Suppressor macrophage treated with lipopolysaccharide for 1 hour (primary cell): Measurements from ENCODE around the gene SUCLG2.
"Not testable (repeated sequence)": the region's sequence is repeated elsewhere in the genome, so short reads cannot be mapped to it uniquely, and the experiment has no call there.

Experiments used
- DNase-seq, 3 donors: peaks; one replicate each; pipeline ENCODE4 v3.0.0-alpha.2; 2020 to 2022

Gene SUCLG2

DNA sequence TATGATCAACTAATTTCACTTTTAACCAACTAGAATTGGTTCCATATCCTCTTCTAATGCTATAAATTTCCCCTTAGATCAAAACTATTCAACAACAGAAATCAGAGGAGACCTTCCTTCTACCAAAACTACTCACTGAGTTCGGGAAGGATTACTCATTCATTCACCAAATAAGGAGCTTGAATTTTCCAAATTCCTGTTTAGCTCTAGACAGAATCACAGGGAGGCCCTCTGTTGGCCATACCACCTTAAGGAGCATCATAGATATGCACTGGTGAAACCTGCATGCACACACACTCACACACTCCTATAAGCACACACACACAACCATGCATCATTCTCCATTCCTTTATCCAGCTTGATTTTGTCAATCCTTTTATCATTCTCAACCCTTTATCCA lies 49.0 kb downstream of the SUCLG2 start:
- DNase-seq: no peak

DNA sequence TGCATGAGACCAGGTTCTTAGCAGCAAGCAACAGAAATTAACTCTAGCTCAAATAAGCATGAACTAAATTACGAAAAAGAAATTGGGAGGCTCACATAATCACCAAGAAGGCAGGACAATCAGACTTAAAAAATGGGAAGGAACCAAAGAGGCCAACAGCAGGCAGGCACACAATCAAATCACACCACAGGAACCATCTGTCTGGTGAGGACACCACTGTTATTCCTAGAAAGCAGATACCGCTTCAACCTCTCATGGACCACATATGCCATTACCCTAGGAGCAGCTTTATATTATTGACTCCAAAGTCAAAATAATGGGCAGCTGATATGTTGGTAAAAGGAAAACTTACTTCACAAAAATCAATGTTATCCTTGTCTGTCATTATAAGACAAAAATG lies 51.6 kb downstream of the SUCLG2 start:
- DNase-seq: no peak

DNA sequence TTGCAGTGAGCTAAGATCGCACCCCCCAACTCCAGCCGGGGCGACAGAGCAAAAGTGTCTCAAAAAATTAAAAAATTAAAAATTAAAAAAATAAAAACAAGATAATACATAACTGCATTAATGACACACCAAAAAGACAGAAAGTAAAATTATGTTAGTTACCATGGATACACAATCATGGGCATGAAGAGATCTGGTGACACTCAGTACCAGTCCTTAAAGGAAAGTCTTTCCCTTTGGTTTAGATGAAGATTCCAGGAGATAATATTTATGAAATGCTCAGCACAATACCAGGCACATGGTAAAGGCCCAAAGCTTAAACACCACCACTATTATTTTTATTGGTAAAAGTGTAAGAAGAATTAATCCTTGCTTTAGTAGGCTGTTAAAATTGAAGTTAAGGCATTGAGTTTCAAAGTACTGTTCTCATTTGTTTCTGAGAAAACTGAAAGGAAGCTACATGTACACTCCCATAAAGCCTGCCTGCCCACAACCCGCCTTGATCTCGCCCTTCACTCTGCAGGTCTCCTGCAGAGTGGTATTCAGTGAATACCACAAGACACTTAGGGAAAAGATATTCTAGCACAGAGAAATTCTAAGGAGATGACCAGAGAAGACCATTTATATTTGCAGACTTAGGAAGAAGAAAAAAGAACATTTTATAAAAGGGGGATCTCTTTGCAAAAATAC lies 52.3 kb downstream of the SUCLG2 start:
- no peak for DNase-seq

DNA sequence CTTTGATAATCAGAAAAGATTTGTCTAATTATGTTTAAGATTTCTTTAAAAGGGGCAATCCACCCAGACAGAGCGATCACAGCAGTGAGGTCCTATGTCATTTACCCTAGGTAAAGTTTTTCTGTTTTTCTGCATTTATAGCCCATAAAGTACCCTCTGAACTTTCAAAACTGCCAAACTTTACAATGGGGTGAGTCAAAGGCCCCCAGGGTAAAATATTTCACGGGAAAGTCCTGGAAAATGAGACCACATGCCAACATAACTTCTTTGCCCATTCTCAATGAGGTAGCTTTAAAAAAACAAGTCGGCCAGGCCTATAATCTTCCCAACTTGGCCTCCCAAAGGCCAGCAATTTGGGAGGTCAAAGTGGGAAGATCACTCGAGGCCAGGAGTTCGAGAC lies 53.0 kb downstream of the SUCLG2 start:
- no peak for DNase-seq

DNA sequence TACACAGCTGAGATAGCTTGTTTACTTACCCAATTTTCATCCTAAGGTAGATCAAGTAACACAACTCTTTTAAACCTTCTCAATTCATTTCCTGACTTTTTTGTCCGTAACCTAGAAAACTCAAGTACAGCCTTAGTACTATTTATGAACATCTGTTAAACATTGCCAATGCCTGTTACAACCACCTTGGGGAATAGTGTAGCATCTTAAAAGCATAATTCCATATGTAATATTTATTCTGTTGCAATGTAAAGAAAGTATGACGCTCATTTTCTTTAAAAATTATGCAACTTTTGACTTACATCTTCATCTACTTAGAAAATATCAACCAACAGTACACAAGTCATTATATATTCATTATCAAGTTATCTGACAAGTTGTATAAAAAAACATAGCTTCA lies 54.6 kb downstream of the SUCLG2 start:
- no peak for DNase-seq

DNA sequence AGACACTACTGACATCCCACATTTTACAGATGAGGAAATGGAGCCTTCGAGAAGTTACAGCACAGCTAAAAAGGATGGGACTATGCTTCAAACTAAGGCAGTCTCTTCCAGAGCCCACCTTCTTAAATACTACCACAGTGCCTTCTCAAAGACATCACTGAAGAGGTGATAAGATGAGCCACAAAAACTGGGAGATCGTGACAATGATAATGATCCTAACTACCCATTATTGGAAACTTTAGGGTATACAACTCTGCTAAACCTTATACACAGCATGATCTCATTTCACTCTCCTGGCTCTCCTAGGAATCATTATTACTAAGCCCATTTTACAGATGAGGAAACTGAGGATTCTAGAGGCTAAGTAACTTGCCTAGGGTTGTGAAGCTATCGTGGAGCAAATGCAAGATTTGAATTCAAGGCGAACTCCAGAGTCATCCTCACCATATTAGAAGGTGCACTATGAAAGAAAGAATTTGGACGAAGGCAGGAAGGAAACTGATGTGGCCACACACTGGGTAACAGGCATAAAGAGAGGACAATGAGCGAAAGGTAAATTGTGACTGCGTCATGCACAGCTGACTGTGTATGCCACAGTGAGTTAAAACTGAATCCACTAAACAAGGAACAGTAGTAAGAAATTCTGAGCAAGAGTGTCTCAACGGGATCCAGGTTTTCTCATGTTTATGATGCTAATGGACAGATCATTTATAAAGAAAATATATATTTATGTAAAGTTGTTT lies 55.4 kb downstream of the SUCLG2 start:
- no peak for DNase-seq

DNA sequence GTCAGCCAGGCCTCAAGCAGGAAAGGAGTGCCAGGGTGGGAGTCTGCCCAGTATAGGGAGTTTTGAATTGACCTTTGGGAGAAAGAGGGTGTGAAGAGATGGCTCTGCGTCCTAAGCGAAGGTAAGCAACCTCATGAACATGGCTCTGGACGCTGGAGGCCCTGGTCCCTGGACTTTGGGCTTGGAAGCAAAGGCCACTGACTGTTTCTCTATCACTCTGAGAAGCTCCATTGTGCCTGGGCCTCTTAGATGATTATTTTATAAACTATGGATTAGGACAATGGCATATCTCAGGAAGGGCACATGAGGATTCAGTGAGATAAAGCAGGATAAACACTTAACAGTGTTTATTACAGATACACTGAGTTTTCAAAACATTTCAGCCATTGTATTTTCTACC lies 59.0 kb downstream of the SUCLG2 start:
- DNase-seq: no peak

GRCh38 chr3:67593761-67594234 lies 60.6 kb downstream of the SUCLG2 start:
- no peak for DNase-seq

GRCh38 chr3:67592057-67592456 lies 62.4 kb downstream of the SUCLG2 start:
- no peak for DNase-seq

DNA sequence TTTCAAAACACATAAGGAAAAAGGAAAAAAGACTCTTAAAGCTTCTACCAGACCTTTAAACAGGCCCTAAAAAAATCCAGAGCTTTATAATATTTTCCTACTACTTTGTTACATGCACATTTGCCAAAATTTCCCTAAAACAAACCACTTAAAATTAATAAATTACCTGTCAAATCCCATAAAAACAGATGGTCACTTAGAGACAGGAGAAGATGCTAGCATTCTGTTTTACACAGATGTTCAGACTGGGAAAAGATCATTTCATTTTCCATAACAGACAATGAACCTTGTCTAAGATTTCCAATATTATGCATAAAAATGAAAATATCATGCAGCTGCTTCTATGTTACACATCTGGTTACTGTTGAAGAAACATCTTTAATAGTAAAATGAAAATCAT lies 66.6 kb downstream of the SUCLG2 start:
- no peak for DNase-seq

DNA sequence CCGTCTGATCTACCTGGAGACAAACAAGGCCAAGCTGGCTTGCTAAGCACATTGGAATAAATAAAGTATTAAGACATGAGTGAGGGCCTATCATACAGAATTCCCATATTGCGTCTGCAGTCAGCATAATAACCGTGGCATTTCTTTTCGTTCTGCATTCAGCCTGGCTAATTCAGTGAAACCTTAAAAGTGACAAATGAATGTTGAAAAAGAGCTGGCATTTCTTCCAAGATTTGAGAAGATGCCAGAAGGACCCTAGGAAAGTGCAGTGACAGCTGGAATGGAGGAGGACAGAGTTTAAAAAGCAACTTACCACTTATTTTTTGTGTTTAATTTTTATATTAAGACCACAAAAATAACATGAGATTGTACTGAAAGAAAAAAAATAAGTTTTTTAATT lies 67.1 kb downstream of the SUCLG2 start:
- DNase-seq: no peak

GRCh38 chr3:67584608-67585007 lies 69.8 kb downstream of the SUCLG2 start:
- not testable (repeated sequence) for DNase-seq

DNA sequence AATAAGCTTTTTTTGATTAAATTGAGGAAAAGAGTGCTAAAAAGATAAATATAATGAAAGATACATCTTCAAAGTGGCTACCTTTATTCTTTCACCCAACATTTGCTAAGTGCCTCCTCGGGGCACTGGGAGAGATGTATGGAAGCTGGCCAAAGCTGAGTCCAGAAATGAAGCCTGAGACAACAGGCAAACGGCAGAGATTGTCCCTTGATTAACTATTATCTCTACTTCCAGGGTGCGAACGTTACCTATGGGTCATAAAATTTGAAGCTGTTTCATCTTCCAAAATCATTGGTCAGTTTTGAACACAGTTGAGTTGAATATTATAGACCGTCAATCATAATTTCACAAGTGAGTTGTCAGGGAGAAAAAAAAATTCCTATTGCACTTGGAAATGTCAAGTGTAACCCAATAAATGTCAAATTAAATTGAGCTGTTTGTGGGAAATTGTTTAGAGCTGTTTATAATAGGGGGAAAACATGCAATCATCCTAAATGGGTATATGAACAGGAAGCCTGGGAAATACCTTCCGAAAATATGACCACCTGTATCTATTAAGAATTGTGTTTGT lies 73.9 kb downstream of the SUCLG2 start:
- no peak for DNase-seq

DNA sequence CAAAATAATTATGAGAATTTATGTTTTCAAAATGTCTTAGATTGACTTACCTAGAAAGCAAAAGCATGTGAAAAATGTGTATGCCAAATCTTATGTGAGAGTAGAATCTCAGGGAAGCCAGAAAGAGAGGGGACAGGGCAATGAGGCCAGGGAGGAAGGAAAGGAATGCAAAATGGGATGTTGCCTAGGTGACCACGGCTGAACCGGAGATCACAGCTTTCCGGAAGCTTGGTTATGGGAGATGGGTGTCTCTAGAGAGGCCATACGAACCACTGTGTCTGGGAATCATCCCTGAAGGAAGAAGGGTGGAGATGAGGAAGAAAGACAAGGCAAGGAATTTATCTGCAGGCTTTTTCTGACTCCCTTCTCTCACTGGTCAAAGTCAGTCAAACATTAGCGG lies 76.0 kb downstream of the SUCLG2 start:
- DNase-seq: no peak

DNA sequence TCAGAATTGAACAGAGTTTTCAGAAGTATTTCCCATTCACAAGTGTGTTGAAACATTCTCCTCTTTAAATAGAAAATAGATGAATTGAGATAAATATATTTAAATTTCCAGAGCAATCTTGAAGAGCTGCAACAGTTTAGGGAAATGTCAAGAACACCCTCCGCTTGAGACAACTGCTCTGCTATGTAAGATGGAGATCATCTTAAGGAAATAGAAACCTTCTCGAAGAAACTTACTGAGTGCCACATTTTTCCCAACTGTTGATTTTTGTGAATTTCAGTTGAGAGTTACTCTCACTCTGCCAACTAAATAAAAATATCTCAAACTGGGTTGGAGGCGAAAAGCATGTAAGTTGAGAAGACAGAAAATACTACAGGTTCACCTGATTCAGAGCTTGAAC lies 78.0 kb downstream of the SUCLG2 start:
- no peak for DNase-seq

DNA sequence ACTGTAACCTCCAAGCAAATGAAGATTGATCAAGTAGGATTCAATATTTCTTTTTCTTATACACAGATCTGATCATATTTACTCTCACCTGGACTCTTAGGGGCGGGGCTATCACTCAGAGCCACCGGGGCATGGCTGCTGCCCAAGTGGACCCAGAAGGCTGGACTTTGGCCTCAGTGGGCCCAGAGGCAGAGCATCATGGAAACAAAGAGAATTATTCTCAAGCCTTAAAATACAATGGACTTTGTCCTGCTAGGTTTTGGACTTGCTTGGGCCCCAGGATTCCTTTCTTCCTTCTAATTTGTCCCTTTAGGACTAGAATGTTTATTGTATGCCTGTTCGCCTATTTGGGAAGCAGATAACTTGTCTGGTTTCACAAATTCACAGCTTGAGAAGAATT lies 85.1 kb downstream of the SUCLG2 start:
- no peak for DNase-seq

DNA sequence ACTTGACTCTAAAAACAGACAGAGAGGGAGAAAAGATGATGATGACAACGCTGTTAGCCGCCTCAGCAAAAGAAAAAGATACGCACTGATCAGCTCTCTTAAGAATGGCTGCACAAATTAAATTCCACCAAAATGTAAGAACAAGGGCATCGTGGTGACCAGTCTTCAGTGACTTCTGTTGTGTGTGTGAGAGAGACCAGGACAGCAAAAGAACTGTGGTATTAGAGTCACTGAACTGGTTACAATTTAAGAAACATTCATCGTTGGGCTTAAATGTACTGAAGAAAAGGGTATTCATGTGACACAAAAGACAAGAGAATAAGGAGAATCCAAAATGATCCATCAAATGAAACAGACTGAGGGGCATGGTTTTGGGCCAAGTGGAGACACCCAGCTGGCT lies 86.5 kb downstream of the SUCLG2 start:
- DNase-seq: no peak

GRCh38 chr3:67564973-67565372 lies 89.4 kb downstream of the SUCLG2 start:
- no peak for DNase-seq

DNA sequence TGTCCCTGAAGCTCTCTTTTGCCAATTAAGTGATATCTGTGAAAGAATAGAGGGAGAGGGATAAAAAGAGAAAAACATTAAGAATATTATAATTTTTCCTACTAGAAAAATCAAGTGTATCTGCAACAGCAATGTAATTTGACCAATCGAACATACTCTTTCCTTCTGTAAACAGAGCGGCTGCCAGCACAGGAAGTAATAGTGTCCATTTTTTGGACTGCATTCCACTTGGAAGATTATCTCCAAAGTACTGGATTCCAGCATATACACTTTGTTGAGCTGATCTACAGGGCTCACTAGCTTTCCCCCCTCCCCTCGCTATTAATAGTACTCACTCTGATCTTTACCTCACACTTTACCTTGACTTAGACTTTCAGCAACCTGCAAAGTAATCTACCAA lies 90.4 kb downstream of the SUCLG2 start:
- DNase-seq: no peak

DNA sequence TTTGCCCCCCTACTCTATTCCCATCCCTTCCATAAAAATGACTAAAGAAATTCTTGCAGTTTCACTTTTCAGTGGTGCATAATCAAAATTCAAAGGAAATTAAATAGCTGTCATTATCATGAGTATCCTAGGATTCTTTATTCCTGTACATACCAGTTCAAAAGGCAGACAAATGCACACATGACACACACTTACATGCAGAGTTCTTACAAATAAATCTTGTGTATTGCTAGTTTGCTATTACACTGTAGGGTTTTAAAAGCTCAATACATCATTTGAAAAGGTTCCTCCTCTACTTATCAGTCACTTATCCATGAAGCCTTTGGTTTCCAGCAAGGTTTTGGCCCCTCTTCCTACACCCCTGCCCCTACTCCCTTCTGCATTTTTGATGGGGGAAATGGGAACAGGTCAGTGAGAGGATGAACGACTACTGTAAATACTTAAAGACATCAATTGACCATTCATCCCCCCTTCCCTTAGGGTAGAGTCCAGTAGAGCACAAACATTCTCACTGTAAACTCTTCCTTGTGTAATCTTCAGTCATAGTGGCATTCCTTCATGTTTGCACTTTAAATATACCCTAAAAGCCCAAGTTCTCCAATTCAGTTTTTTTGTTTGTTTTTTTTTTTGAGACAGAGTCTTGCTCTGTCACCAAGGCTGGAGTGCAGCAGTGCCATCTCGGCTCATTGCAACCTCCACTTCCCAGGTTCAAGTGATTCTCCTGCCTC lies 92.6 kb downstream of the SUCLG2 start:
- no peak for DNase-seq

- no peak for DNase-seq
Observed at GRCh38 chr3:67561266-67561665, 93.1 kb downstream of the SUCLG2 start.

DNA sequence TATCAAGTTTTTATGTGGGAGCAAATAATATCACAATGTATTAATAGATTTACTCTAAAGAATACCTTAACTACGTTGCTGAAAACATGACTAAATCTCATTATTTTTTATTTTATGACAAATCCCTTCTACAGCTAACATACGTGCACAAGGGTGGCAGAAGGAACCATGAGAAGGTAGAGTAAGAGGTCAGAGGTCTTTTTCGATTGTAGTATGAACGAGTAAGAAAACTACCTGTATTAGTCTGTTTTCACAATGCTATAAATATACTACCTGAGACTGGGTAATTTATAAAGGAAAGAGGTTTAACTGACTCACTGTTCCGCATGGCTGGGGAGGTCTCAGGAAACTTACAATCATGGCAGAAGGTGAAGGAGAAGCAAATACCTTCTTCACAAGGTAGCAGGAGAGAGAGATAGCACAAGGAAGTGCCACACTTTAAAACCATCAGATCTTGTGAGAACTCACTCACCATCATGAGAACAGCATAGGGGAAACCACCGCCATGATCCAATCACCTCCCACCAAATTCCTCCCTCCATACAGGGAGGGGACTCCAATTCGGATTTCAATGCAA lies 95.3 kb downstream of the SUCLG2 start:
- DNase-seq: no peak

DNA sequence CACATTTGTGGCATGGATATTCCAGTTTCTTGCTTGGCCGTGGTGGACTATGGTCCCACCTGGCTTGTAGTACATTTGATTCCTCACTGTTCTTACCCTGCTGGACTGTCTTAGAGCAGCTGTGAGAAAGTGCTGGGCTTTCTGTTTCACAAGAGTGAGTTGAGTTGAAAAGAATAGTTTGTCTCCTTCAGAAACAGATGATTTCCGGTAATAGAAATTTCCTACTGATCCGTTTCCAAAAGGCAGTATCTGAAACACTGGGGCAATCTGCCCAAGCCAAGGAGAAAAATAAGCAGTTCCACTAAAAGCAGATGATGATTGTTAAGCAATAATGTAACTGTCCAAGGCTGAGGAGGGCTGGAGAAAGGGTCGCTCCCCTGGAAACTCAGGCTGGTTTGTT lies 96.0 kb downstream of the SUCLG2 start:
- DNase-seq: no peak
